Hepatocyte (in vitro differentiated cells): ENCODE data around the gene ARPC1A.

Source experiments
- CTCF ChIP-seq: fragments of 200-600 bp; sonication (generic); IDR thresholded peaks from 2 replicates; pipeline ENCODE4 v1.5.1; 2016; ENCODE audit warnings: antibody characterized with exemption, mild to moderate bottlenecking; ENCODE audit not compliant: poor library complexity
- EZH2 ChIP-seq: fragments of 200-600 bp; sonication (generic); IDR thresholded peaks from 2 replicates; pipeline ENCODE4 v1.6.1; 2016; ENCODE audit warnings: antibody characterized with exemption, mild to moderate bottlenecking, borderline replicate concordance
- EZH2phosphoT487 ChIP-seq: fragments of 200-600 bp; sonication (generic); IDR thresholded peaks from one replicate; pipeline ENCODE4 v1.6.1; 2018; ENCODE audit warnings: antibody characterized with exemption, mild to moderate bottlenecking, low read depth, moderate library complexity; ENCODE audit not compliant: unreplicated experiment, severe bottlenecking

GRCh38 chr7:99293167-99293566 is 32.5 kb upstream of the ARPC1A start:
- TF ChIP-seq EZH2: no peak
- no peak for TF ChIP-seq CTCF
- TF ChIP-seq EZH2phosphoT487: no peak
